ENCODE results near the gene TCHP. TPM values are rescaled to one million over a fixed set of nuclear protein-coding genes. Genes with fewer than 3 reads are reported as not detected.

The TCHP gene
- polyA plus RNA-seq, 4 donors = 7.0 to 25.5 (median 11.5) TPM

DNA sequence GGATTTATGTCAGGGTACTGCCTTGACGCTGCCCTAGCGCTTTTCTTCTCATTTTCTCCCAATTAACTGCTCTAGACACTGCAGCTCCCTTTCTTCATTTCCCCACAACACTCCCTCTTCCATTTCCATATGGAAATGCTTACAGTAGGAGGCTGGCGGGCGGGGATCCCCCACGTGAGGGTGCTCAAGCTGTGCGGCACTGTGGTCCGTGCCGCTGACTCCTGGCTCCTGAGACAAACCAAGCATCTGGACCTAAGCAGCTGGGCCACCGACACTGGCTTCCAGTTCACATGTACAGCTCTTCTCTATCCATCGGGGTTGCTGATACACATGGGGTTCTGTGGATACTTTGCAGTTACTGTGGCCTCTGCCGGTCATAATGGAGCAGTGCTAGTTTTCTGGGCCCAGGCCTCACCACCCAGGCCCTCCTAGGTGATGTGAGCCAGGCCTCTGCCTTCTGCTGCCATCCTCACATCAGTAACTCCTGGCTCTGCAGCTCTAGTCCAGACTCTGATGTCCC lies 20.2 kb downstream of the TCHP start:
- Histone ChIP-seq H3K4me1 (ENCODE audit: control insufficient read depth in 3 of 3, insufficient read depth in 2 of 3, low read depth in 1 of 3, low read length in 2 of 3) (peaks cover 0 to 2% (median 0%) of the 10 kb centered on the region in 3 donors), H3K27ac (ENCODE audit: low read depth in 1 of 3, low read length in 2 of 3) (no peak overlapping the region), H3K27me3 (ENCODE audit: control insufficient read depth in 3 of 3, insufficient read depth in 3 of 3, low read length in 3 of 3) (no peaks in the 10 kb centered on the region), H3K9me3 (ENCODE audit: control insufficient read depth in 2 of 2, insufficient read depth in 1 of 2, low read depth in 1 of 2, low read length in 1 of 2) (no peaks in the 10 kb centered on the region), H3K4me3 (ENCODE audit: low read depth in 1 of 3, low read length in 3 of 3) (no peak overlapping the region), H3K36me3 (ENCODE audit: control insufficient read depth in 3 of 3, insufficient read depth in 2 of 3, low read depth in 1 of 3, low read length in 3 of 3) (peaks cover 12 to 62% (median 22%) of the 10 kb centered on the region in 3 donors)
- no peak for FAIRE-seq
- DNase-seq = no peak
- WGBS, 3 donors = 93 to 97% (median 96%) methylated on average over 11 of the region's 11 CpGs

- Histone ChIP-seq H3K4me1 (ENCODE audit: control insufficient read depth in 3 of 3, insufficient read depth in 2 of 3, low read depth in 1 of 3, low read length in 2 of 3) (peaks cover 0 to 6% (median 0%) of the 10 kb centered on the region in 3 donors), H3K4me3 (ENCODE audit: low read depth in 1 of 3, low read length in 3 of 3) (no peak overlapping the region), H3K27ac (ENCODE audit: low read depth in 1 of 3, low read length in 2 of 3) (no peak overlapping the region), H3K36me3 (ENCODE audit: control insufficient read depth in 3 of 3, insufficient read depth in 2 of 3, low read depth in 1 of 3, low read length in 3 of 3) (peaks cover 2 to 57% (median 16%) of the 10 kb centered on the region in 3 donors), H3K27me3 (ENCODE audit: control insufficient read depth in 3 of 3, insufficient read depth in 3 of 3, low read length in 3 of 3) (no peaks in the 10 kb centered on the region), H3K9me3 (ENCODE audit: control insufficient read depth in 2 of 2, insufficient read depth in 1 of 2, low read depth in 1 of 2, low read length in 1 of 2) (no peaks in the 10 kb centered on the region)
- WGBS, 3 donors = 82 to 88% (median 83%) methylated on average over 4 of the region's 4 CpGs
- DNase-seq (no peak), FAIRE-seq (no peak)
Measured at GRCh38 chr12:109921982-109922381, 21.9 kb downstream of the TCHP start.

- FAIRE-seq (no peak), DNase-seq (no peak)
- Histone ChIP-seq H3K4me3 (ENCODE audit: low read depth in 1 of 3, low read length in 3 of 3) (no peak overlapping the region), H3K4me1 (ENCODE audit: control insufficient read depth in 3 of 3, insufficient read depth in 2 of 3, low read depth in 1 of 3, low read length in 2 of 3) (peaks cover 0 to 6% (median 0%) of the 10 kb centered on the region in 3 donors), H3K27me3 (ENCODE audit: control insufficient read depth in 3 of 3, insufficient read depth in 3 of 3, low read length in 3 of 3) (no peaks in the 10 kb centered on the region), H3K9me3 (ENCODE audit: control insufficient read depth in 2 of 2, insufficient read depth in 1 of 2, low read depth in 1 of 2, low read length in 1 of 2) (no peaks in the 10 kb centered on the region), H3K36me3 (ENCODE audit: control insufficient read depth in 3 of 3, insufficient read depth in 2 of 3, low read depth in 1 of 3, low read length in 3 of 3) (peaks cover 0 to 55% (median 7%) of the 10 kb centered on the region in 3 donors), H3K27ac (ENCODE audit: low read depth in 1 of 3, low read length in 2 of 3) (no peak overlapping the region)
- 85 to 96% (median 90%) methylated on average over 5 of the region's 5 CpGs for WGBS, 3 donors
Measured at GRCh38 chr12:109923038-109923437, 23.0 kb downstream of the TCHP start.

DNA sequence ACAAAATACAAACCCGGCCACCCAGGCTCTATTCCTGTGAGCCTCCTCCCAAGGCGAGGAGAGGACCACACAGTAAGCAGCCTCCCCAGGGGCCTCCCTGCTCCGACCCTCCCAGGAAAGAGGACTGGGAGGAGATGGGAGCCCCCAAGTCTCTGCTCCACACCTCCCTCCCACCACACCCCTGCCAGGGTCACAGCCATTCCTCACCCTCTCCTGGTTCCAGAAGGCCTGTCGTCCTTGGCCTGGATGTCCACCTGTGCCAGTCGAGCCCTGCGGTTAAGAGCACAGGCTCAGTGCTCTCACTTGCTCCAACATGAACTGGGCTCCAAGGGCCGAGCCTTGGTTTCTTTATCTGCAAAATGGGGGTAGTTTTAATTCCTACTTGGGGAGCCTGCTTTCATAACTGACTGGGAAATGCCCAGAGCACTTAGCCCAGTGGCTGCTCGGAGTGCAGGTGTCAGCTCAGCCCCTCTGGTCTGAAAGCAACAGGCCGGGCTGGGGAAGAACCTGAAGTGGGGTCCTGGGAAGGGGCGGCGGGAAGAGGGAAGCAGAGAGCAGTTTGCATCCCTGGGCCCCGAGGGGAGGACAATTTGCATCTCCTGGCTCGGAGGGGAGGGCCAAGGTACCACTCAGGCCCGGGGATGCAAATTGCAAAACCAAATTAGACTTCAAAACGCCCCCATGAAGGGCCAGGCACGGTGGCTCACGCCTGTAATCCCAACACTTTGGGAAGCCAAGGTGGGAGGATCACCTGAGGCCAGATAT lies 23.6 kb downstream of the TCHP start:
- 79 to 86% (median 84%) methylated on average over 17 of the region's 17 CpGs for WGBS, 3 donors
- no peak for DNase-seq
- Histone ChIP-seq H3K4me1 (ENCODE audit: control insufficient read depth in 3 of 3, insufficient read depth in 2 of 3, low read depth in 1 of 3, low read length in 2 of 3) (peaks cover 0 to 6% (median 0%) of the 10 kb centered on the region in 3 donors), H3K9me3 (ENCODE audit: control insufficient read depth in 2 of 2, insufficient read depth in 1 of 2, low read depth in 1 of 2, low read length in 1 of 2) (no peaks in the 10 kb centered on the region), H3K27me3 (ENCODE audit: control insufficient read depth in 3 of 3, insufficient read depth in 3 of 3, low read length in 3 of 3) (no peaks in the 10 kb centered on the region), H3K27ac (ENCODE audit: low read depth in 1 of 3, low read length in 2 of 3) (no peak overlapping the region), H3K4me3 (ENCODE audit: low read depth in 1 of 3, low read length in 3 of 3) (no peak overlapping the region), H3K36me3 (ENCODE audit: control insufficient read depth in 3 of 3, insufficient read depth in 2 of 3, low read depth in 1 of 3, low read length in 3 of 3) (peaks cover 0 to 54% (median 7%) of the 10 kb centered on the region in 3 donors)
- no peak for FAIRE-seq

- WGBS, 3 donors = 74 to 80% (median 74%) methylated on average over 20 of the region's 20 CpGs
- Histone ChIP-seq H3K27me3 (ENCODE audit: control insufficient read depth in 3 of 3, insufficient read depth in 3 of 3, low read length in 3 of 3) (no peaks in the 10 kb centered on the region), H3K36me3 (ENCODE audit: control insufficient read depth in 3 of 3, insufficient read depth in 2 of 3, low read depth in 1 of 3, low read length in 3 of 3) (peaks cover 0 to 49% (median 4%) of the 10 kb centered on the region in 3 donors), H3K9me3 (ENCODE audit: control insufficient read depth in 2 of 2, insufficient read depth in 1 of 2, low read depth in 1 of 2, low read length in 1 of 2) (no peaks in the 10 kb centered on the region), H3K4me1 (ENCODE audit: control insufficient read depth in 3 of 3, insufficient read depth in 2 of 3, low read depth in 1 of 3, low read length in 2 of 3) (peaks cover 0 to 8% (median 0%) of the 10 kb centered on the region in 3 donors), H3K4me3 (ENCODE audit: low read depth in 1 of 3, low read length in 3 of 3) (no peak overlapping the region), H3K27ac (ENCODE audit: low read depth in 1 of 3, low read length in 2 of 3) (no peak overlapping the region)
- DNase-seq (no peak), FAIRE-seq (no peak)
Measured at GRCh38 chr12:109925185-109925840, 25.2 kb downstream of the TCHP start.

DNA sequence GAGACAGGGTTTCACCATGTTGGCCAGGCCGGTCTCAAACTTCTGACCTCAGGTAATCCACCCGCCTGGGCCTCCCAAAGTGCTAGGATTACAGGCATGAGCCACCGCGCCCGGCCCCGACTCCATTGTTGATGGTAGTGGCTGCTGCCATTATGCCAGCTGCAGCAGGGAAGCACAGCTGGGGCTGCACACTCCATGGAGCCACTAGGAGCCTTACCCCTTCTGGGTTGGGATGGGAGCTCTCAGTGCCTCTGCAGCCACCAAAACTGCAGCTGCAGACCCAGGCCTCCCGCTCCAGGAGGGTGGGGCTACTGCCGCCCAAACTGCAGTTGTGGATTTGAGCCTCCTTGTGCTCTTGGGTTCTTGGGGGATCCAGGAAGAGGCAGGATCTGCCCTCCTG lies 25.9 kb downstream of the TCHP start:
- no peak for FAIRE-seq

GRCh38 chr12:109926488-109927210 lies 26.6 kb downstream of the TCHP start:
- Histone ChIP-seq H3K9me3 (ENCODE audit: control insufficient read depth in 2 of 2, insufficient read depth in 1 of 2, low read depth in 1 of 2, low read length in 1 of 2) (no peaks in the 10 kb centered on the region), H3K4me3 (ENCODE audit: low read depth in 1 of 3, low read length in 3 of 3) (no peak overlapping the region), H3K36me3 (ENCODE audit: control insufficient read depth in 3 of 3, insufficient read depth in 2 of 3, low read depth in 1 of 3, low read length in 3 of 3) (peaks cover 0 to 49% (median 0%) of the 10 kb centered on the region in 3 donors), H3K27ac (ENCODE audit: low read depth in 1 of 3, low read length in 2 of 3) (no peak overlapping the region), H3K27me3 (ENCODE audit: control insufficient read depth in 3 of 3, insufficient read depth in 3 of 3, low read length in 3 of 3) (no peaks in the 10 kb centered on the region), H3K4me1 (ENCODE audit: control insufficient read depth in 3 of 3, insufficient read depth in 2 of 3, low read depth in 1 of 3, low read length in 2 of 3) (peaks cover 0 to 8% (median 0%) of the 10 kb centered on the region in 3 donors)
- DNase-seq (no peak), FAIRE-seq (no peak)
- 87 to 90% (median 88%) methylated on average over 11 of the region's 11 CpGs for WGBS, 3 donors

More for the DNA sequence above, 25.9 kb downstream of the TCHP start:
- Histone ChIP-seq H3K4me3 (ENCODE audit: low read depth in 1 of 3, low read length in 3 of 3) (no peak overlapping the region), H3K27me3 (ENCODE audit: control insufficient read depth in 3 of 3, insufficient read depth in 3 of 3, low read length in 3 of 3) (no peaks in the 10 kb centered on the region), H3K9me3 (ENCODE audit: control insufficient read depth in 2 of 2, insufficient read depth in 1 of 2, low read depth in 1 of 2, low read length in 1 of 2) (no peaks in the 10 kb centered on the region), H3K4me1 (ENCODE audit: control insufficient read depth in 3 of 3, insufficient read depth in 2 of 3, low read depth in 1 of 3, low read length in 2 of 3) (peaks cover 0 to 8% (median 0%) of the 10 kb centered on the region in 3 donors), H3K27ac (ENCODE audit: low read depth in 1 of 3, low read length in 2 of 3) (no peak overlapping the region), H3K36me3 (ENCODE audit: control insufficient read depth in 3 of 3, insufficient read depth in 2 of 3, low read depth in 1 of 3, low read length in 3 of 3) (peaks cover 0 to 48% (median 0%) of the 10 kb centered on the region in 3 donors)
- WGBS, 3 donors = 94 to 97% (median 96%) methylated on average over 7 to 8 of the region's 8 CpGs
- no peak for DNase-seq

DNA sequence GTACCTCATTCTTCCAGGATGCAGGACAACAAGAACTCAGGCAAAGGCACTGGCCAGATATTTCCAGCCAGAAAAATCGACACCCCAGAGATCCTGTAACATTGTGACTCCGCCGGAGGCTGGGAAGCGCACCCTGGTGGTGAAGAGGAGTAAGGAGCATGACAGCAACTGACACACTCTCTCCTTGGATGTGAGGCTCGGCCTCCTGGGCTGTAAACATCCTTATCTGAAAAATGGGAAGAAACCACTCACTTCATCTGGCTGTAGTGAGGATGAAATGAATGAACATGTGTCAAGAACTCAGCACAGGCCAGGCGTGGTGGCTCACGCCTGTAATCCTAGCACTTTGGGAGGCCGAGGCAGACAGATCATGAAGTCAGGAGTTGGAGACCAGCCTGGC lies 27.5 kb downstream of the TCHP start:
- FAIRE-seq = no peak
- WGBS, 3 donors = 61 to 72% (median 68%) methylated on average over 8 of the region's 8 CpGs
- DNase-seq = peak in 1 of 2 donors; percentile 54

More for the DNA sequence above, 27.5 kb downstream of the TCHP start:
- no peaks in the 10 kb centered on the region for H3K27me3 ChIP-seq (ENCODE audit: control insufficient read depth in 3 of 3, insufficient read depth in 3 of 3, low read length in 3 of 3)
- H3K36me3 ChIP-seq (ENCODE audit: control insufficient read depth in 3 of 3, insufficient read depth in 2 of 3, low read depth in 1 of 3, low read length in 3 of 3) = peaks cover 0 to 48% (median 0%) of the 10 kb centered on the region in 3 donors
- H3K9me3 ChIP-seq (ENCODE audit: control insufficient read depth in 2 of 2, insufficient read depth in 1 of 2, low read depth in 1 of 2, low read length in 1 of 2) = no peaks in the 10 kb centered on the region
- H3K4me3 ChIP-seq (ENCODE audit: low read depth in 1 of 3, low read length in 3 of 3) = no peak overlapping the region
- peaks cover 0 to 8% (median 0%) of the 10 kb centered on the region in 3 donors for H3K4me1 ChIP-seq (ENCODE audit: control insufficient read depth in 3 of 3, insufficient read depth in 2 of 3, low read depth in 1 of 3, low read length in 2 of 3)
- H3K27ac ChIP-seq (ENCODE audit: low read depth in 1 of 3, low read length in 2 of 3) = no peak overlapping the region

Data from small intestine (tissue), 7 donors.